Fibroblast of peridontal ligament (primary cell): ENCODE results near the gene NFE2L2.
"Not testable (repeated sequence)": the region's sequence is repeated elsewhere in the genome, so short reads cannot be mapped to it uniquely, and the experiment has no call there.

Source experiments
- DNase-seq: peaks from one replicate; pipeline ENCODE4 v3.0.0-alpha.2; 2010; ENCODE audit errors: extremely low read depth

The NFE2L2 gene

GRCh38 chr2:177195194-177195593 lies 69.3 kb downstream of the NFE2L2 start:
- no peak for DNase-seq

- DNase-seq, result no peak
Measured at GRCh38 chr2:177193240-177193639, 71.3 kb downstream of the NFE2L2 start.

GRCh38 chr2:177192788-177193187 lies 71.7 kb downstream of the NFE2L2 start:
- no peak for DNase-seq

GRCh38 chr2:177190941-177191340 lies 73.6 kb downstream of the NFE2L2 start:
- no peak for DNase-seq

- DNase-seq, result no peak
Measured at GRCh38 chr2:177188482-177189469, 75.8 kb downstream of the NFE2L2 start.

GRCh38 chr2:177187631-177188312 lies 76.8 kb downstream of the NFE2L2 start:
- peak; percentile 81 for DNase-seq

GRCh38 chr2:177186038-177186437 lies 78.5 kb downstream of the NFE2L2 start:
- not testable (repeated sequence) for DNase-seq

- DNase-seq, result no peak
Measured at GRCh38 chr2:177184606-177185005, 79.9 kb downstream of the NFE2L2 start.

GRCh38 chr2:177183860-177184259 lies 80.7 kb downstream of the NFE2L2 start:
- DNase-seq, result no peak
